Suprapubic skin (tissue), 4 donors: ENCODE data around the gene BAHD1.

Experiments
- CTCF ChIP-seq, 2 donors: fragments of 200-600 bp in 1 of 2; fragments of 450-650 bp in 1 of 2; sonication (generic) in 1 of 2; IDR thresholded peaks; one replicate each; pipeline ENCODE4 v1.5.1; 2016 to 2019; ENCODE audit warnings: antibody characterized with exemption in 2 of 2, mild to moderate bottlenecking in 1 of 2, moderate library complexity in 1 of 2
- EP300 ChIP-seq: sonication (generic); formaldehyde crosslinking; IDR thresholded peaks from one replicate; pipeline ENCODE4 v1.6.1; 2017; ENCODE audit warnings: antibody characterized with exemption
- POLR2A ChIP-seq, 2 donors: fragments of 450-650 bp; IDR thresholded peaks; one replicate each; pipeline ENCODE4 v1.6.1; 2017; ENCODE audit warnings: antibody characterized with exemption in 2 of 2, mild to moderate bottlenecking in 2 of 2, moderate library complexity in 2 of 2
- POLR2AphosphoS5 ChIP-seq, 3 donors: sonication (generic); formaldehyde crosslinking; IDR thresholded peaks; one replicate each; pipeline ENCODE4 v1.6.1; 2017; ENCODE audit warnings: antibody characterized with exemption in 3 of 3

- TF ChIP-seq CTCF (IDR thresholded peaks at IDR 0.05) (no peak), EP300 (no peak), POLR2AphosphoS5 (IDR thresholded peaks at IDR 0.05) (no peak), POLR2A (IDR thresholded peaks at IDR 0.05) (no peak)
Measured at GRCh38 chr15:40438712-40439111, 2.0 kb upstream of the BAHD1 start.
